Aorta (tissue), 5 donors: ENCODE results near the gene LCE1C. TPM values are rescaled to one million over a fixed set of nuclear protein-coding genes. Genes with fewer than 3 reads are reported as not detected.

Source experiments
- ATAC-seq: fragments of 200-7000 bp; cut with Tn5 transposase; one replicate; pipeline ENCODE4 v1.9.1; 2022; ENCODE audit warnings: moderate library complexity; ENCODE audit not compliant: low FRiP score
- DNase-seq, 2 donors: peaks; one replicate each; pipeline ENCODE4 v3.0.0-alpha.2; 2020
- H3K27ac ChIP-seq, 2 donors: one replicate each; pipeline ENCODE4 v1.5.1; 2013; ENCODE audit warnings: low read length in 2 of 2, mild to moderate bottlenecking in 2 of 2, moderate library complexity in 2 of 2, control low read depth in 1 of 2, inconsistent platforms in 1 of 2, low read depth in 1 of 2
- H3K27me3 ChIP-seq, 2 donors: one replicate each; pipeline ENCODE4 v1.6.1; 2013; ENCODE audit warnings: control low read depth in 1 of 2, low read length in 1 of 2, mild to moderate bottlenecking in 1 of 2, moderate library complexity in 1 of 2; ENCODE audit not compliant: insufficient read depth in 2 of 2, control insufficient read depth in 1 of 2
- H3K36me3 ChIP-seq, 2 donors: one replicate each; pipeline ENCODE4 v1.6.1; 2013; ENCODE audit warnings: control low read depth in 1 of 2, low read length in 1 of 2, mild to moderate bottlenecking in 1 of 2; ENCODE audit not compliant: insufficient read depth in 2 of 2, control insufficient read depth in 1 of 2
- H3K4me1 ChIP-seq, 2 donors: one replicate each; pipeline ENCODE4 v1.6.1; 2013; ENCODE audit warnings: low read length in 2 of 2, control low read depth in 1 of 2, mild to moderate bottlenecking in 1 of 2, moderate library complexity in 1 of 2; ENCODE audit not compliant: insufficient read depth in 2 of 2, control insufficient read depth in 1 of 2
- H3K4me3 ChIP-seq, 2 donors: one replicate each; pipeline ENCODE4 v1.5.1; 2013; ENCODE audit warnings: low read length in 2 of 2, control low read depth in 1 of 2, mild to moderate bottlenecking in 1 of 2
- H3K9me3 ChIP-seq: one replicate; pipeline ENCODE4 v1.6.1; 2013; ENCODE audit warnings: mild to moderate bottlenecking, low read length; ENCODE audit not compliant: control insufficient read depth
- WGBS, 2 donors: extraction: QIAGEN DNeasy Blood & Tissue Kit; methylation state at CpG; one replicate each; pipeline ENCODE4 v1.1.7; 2013; 5-methylcytosine and 5-hydroxymethylcytosine counted together
- intact Hi-C, 2 donors: fragments of 100-400 bp; cut with DNase I; formaldehyde crosslinking; loops; one replicate each; pipeline versions ENCODE4 v1.14.2 to v1.15.0; 2022
- polyA plus RNA-seq, 2 donors: library from polyadenylated mRNA; stranded (reverse); fragments of 200-250 nt; gene quantifications; one replicate each; pipeline ENCODE4 v1.2.3, GENCODE V29; 2013
- total RNA-seq, 2 donors: library from RNA; stranded (reverse); fragmentation: NEBNext Ultra II Directional; extraction: Animal tissue kit (Norgen Biotek cat#: 25700); gene quantifications; one replicate each; pipeline ENCODE4 v1.2.1, GENCODE V29; 2021
- donor health status: healthy with polysubstance abuse.
- donor health status: Bipolar disorder and iron deficiency.
- donor health status: DM: no; HTN: no; CAD: no.
- donor health status: DM: no; HTN: no; CAD: no.
- donor health status: DM: yes; HTN: yes; CAD: no.

Gene LCE1C
- total and polyA plus RNA-seq, 4 donors: not detected

GRCh38 chr1:152770411-152770810 is 36.0 kb downstream of the LCE1C start:
- no peak for ATAC-seq
- DNase-seq: no peak
- intact Hi-C loops: no loop called here
- WGBS, 2 donors: 64 to 74% methylated on average over 1 of the region's 1 CpG
- Histone ChIP-seq H3K27me3 (no peaks in the 10 kb centered on the region), H3K4me3 (no peak overlapping the region), H3K4me1 (no peaks in the 10 kb centered on the region), H3K9me3 (no peaks in the 10 kb centered on the region), H3K27ac (no peak overlapping the region), H3K36me3 (no peaks in the 10 kb centered on the region)

GRCh38 chr1:152768847-152769533 is 37.5 kb downstream of the LCE1C start:
- Histone ChIP-seq H3K36me3 (no peaks in the 10 kb centered on the region), H3K27ac (no peak overlapping the region), H3K4me3 (no peak overlapping the region), H3K9me3 (no peaks in the 10 kb centered on the region), H3K27me3 (no peaks in the 10 kb centered on the region), H3K4me1 (no peaks in the 10 kb centered on the region)
- no peak for ATAC-seq
- intact Hi-C loops: no loop called here
- no peak for DNase-seq
- 48 to 54% methylated on average over 8 of the region's 8 CpGs for WGBS, 2 donors

DNA sequence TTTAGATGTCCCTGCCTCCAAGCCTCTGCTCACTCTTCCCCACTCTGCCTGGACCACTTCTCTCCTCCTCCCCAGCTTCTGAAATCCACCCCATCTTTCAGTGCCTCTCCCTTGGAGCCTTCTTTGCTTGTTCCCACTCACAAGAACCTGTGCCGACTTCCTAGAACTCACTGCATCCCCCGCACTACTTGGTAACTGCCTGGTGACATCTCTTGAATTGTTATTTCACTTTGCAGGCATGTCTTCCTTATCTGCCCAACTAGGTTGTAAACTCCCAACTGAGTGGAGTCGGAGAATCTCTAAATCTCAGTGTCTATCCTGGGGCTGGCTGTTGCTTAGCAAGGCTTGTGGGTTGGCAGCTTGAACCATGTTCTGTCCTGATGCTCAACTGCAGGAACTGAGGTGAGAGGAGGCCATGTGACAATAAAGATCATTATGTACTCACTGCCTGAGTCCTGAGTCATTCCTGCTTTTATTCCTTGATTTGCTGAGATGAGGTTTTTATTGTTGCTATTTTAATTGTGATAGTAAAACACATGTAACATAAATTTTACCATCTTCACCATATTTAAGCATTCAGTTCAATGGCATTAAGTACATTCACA is 44.7 kb downstream of the LCE1C start:
- Histone ChIP-seq H3K4me3 (no peak overlapping the region), H3K9me3 (no peaks in the 10 kb centered on the region), H3K27ac (no peak overlapping the region), H3K4me1 (no peaks in the 10 kb centered on the region), H3K27me3 (no peaks in the 10 kb centered on the region), H3K36me3 (no peaks in the 10 kb centered on the region)
- intact Hi-C loops: no loop called here
- ATAC-seq (no peak), DNase-seq (no peak)
- WGBS, 2 donors: 88 to 90% methylated on average over 3 of the region's 3 CpGs

DNA sequence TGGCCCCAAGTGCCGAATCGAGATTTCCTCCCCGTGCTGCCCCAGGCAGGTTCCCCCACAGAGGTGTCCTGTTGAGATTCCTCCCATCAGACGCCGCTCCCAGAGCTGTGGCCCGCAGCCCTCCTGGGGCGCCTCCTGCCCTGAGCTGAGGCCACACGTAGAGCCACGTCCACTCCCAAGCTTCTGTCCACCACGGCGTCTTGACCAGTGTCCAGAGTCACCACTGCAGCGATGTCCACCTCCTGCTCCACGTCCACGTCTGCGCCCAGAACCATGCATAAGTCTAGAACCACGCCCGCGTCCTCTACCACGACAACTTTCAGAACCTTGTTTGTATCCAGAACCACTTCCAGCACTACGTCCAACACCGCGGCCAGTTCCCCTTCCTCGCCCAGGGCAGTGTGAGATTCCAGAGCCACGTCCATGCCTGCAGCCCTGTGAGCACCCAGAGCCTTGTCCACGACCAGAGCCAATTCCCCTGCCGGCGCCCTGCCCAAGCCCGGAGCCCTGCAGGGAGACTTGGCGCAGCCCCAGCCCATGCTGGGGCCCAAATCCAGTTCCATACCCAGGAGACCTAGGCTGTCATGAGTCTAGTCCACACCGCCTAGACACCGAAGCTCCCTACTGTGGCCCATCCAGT is 45.8 kb downstream of the LCE1C start:
- Histone ChIP-seq H3K27me3 (no peaks in the 10 kb centered on the region), H3K9me3 (no peaks in the 10 kb centered on the region), H3K4me3 (no peak overlapping the region), H3K27ac (no peak overlapping the region), H3K36me3 (no peaks in the 10 kb centered on the region), H3K4me1 (no peaks in the 10 kb centered on the region)
- ATAC-seq (peak; percentile 13), DNase-seq (no peak)
- intact Hi-C loops: no loop called here
- 88 to 90% methylated on average over 31 of the region's 31 CpGs for WGBS, 2 donors

- Histone ChIP-seq H3K36me3 (no peaks in the 10 kb centered on the region), H3K4me1 (no peaks in the 10 kb centered on the region), H3K4me3 (no peak overlapping the region), H3K27me3 (no peaks in the 10 kb centered on the region), H3K9me3 (no peaks in the 10 kb centered on the region), H3K27ac (no peak overlapping the region)
- no peak for DNase-seq
- 77 to 82% methylated on average over 8 of the region's 8 CpGs for WGBS, 2 donors
- peak; percentile 17 for ATAC-seq
- intact Hi-C loops: no loop called here
Observed at GRCh38 chr1:152759453-152760173, 46.8 kb downstream of the LCE1C start.

DNA sequence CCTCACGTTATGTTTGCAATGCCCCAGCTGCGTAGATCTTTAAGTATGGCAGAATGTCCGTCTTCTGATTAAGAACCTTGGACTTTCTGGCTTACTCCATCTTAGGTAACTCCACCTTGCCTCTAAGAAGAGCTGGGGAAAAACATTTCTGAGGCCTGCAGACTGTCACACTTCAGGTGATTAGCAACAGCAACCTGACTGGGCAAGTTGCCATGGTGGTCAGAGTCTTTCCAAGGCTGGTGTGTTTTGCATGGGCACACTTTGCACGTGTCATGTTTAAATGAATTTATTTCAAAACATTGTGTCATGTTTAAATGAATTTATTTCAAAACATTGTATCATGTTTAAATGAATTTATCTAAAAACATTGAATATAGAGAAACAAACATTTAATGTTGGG is 47.8 kb downstream of the LCE1C start:
- H3K36me3 ChIP-seq: no peaks in the 10 kb centered on the region
- WGBS, 2 donors: 77% methylated on average over 4 of the region's 4 CpGs
- DNase-seq (no peak), ATAC-seq (no peak)
- intact Hi-C loops: no loop called here
- H3K27ac ChIP-seq: no peak overlapping the region
- H3K4me3 ChIP-seq: no peak overlapping the region
- no peaks in the 10 kb centered on the region for H3K4me1 ChIP-seq
- H3K9me3 ChIP-seq: no peaks in the 10 kb centered on the region
- H3K27me3 ChIP-seq: no peaks in the 10 kb centered on the region

GRCh38 chr1:152757747-152758146 is 48.7 kb downstream of the LCE1C start, which contains the start of gene KPRP:
Gene KPRP, plus strand, starts transcription at chr1:152758025. Its CDS starts 1,564 bp downstream, at chr1:152759589.
- Histone ChIP-seq H3K9me3 (no peaks in the 10 kb centered on the region), H3K27ac (no peak within 1 kb of the TSS), H3K4me3 (no peak within 1 kb of the TSS), H3K27me3 (no peaks in the 10 kb centered on the region), H3K4me1 (no peaks in the 10 kb centered on the region), H3K36me3 (no peaks in the 10 kb centered on the region)
- no peak for DNase-seq
- 66 to 70% methylated on average over 6 of the region's 6 CpGs for WGBS, 2 donors
- intact Hi-C loops: no loop called here
- ATAC-seq: no peak

GRCh38 chr1:152756872-152757271 is 49.6 kb downstream of the LCE1C start:
- 71% methylated on average over 1 to 2 of the region's 2 CpGs for WGBS, 2 donors
- H3K9me3 ChIP-seq: no peaks in the 10 kb centered on the region
- H3K27me3 ChIP-seq: no peaks in the 10 kb centered on the region
- no peaks in the 10 kb centered on the region for H3K36me3 ChIP-seq
- intact Hi-C loops: no loop called here
- H3K4me3 ChIP-seq: no peak overlapping the region
- H3K4me1 ChIP-seq: no peaks in the 10 kb centered on the region
- no peak overlapping the region for H3K27ac ChIP-seq
- ATAC-seq (no peak), DNase-seq (no peak)
